HFFc6 (cell line): Measurements from ENCODE around the gene LMF1. TPM values are rescaled to one million over a fixed set of nuclear protein-coding genes. Genes with fewer than 3 reads are reported as not detected.

Experiments
- DNase-seq: peaks from one replicate; pipeline ENCODE4 v3.0.0-alpha.2; 2018
- H3K27ac Mint-ChIP-seq: 2 replicates; pipeline ENCODE4 v1.8.0; 2020; ENCODE audit warnings: mild to moderate bottlenecking, mixed read lengths
- H3K27me3 Mint-ChIP-seq: 2 replicates; pipeline ENCODE4 v1.8.0; 2021; ENCODE audit warnings: mild to moderate bottlenecking, moderate library complexity, mixed read lengths; ENCODE audit not compliant: insufficient read depth
- H3K36me3 Mint-ChIP-seq: 2 replicates; pipeline ENCODE4 v1.8.0; 2021; ENCODE audit warnings: low read depth, mixed read lengths
- H3K4me1 Mint-ChIP-seq: 2 replicates; pipeline ENCODE4 v1.8.0; 2020; ENCODE audit warnings: low read depth, mixed read lengths
- H3K4me3 Mint-ChIP-seq: 2 replicates; pipeline ENCODE4 v1.8.0; 2020; ENCODE audit warnings: mild to moderate bottlenecking, moderate library complexity, mixed read lengths
- H3K9me3 Mint-ChIP-seq: 2 replicates; pipeline ENCODE4 v1.8.0; 2020; ENCODE audit warnings: mild to moderate bottlenecking, mixed read lengths
- total RNA-seq, 6 experiments: library from RNA; stranded (reverse); fragmentation: NEBNext Ultra II Directional; extraction: Animal tissue kit (Norgen Biotek cat#: 25700); gene quantifications; 2 replicates in 1 of 6; 3 replicates in 5 of 6; pipeline ENCODE4 v1.2.3, GENCODE V29; 2021
- TF ChIP-seq, protein P1 (sequence below): fragments of 200-600 bp; sonication (generic); IDR thresholded peaks from 2 replicates; pipeline ENCODE4 v1.5.0; 2021; ENCODE audit warnings: antibody characterized with exemption, mild to moderate bottlenecking

LMF1 gene
- total RNA-seq, 6 experiments from 2014 or later = 10.9 to 19.3 (median 14.2) TPM

DNA sequence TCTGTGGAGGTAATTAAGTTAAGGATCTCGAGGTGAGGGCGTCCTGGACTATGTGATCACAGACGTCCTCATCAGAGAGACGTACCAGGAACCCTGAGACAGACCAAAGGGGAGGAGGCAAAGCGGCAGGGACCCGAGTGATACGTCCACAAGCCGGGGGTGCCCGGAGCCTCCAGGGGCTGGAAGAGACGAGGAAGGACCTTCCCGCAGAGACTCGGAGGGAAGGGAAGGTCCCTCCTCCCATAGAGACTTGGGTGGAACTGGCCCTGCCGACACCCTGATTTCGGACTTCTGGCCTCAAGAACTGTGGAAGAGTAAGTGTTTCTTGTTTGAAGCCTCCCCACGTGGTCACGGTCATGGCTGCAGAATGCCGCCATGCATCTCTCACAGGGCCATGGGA is 30.8 kb downstream of the LMF1 start:
- peaks cover 34% of the 10 kb centered on the region for H3K36me3 Mint-ChIP-seq
- TF ChIP-seq, protein P1, sequence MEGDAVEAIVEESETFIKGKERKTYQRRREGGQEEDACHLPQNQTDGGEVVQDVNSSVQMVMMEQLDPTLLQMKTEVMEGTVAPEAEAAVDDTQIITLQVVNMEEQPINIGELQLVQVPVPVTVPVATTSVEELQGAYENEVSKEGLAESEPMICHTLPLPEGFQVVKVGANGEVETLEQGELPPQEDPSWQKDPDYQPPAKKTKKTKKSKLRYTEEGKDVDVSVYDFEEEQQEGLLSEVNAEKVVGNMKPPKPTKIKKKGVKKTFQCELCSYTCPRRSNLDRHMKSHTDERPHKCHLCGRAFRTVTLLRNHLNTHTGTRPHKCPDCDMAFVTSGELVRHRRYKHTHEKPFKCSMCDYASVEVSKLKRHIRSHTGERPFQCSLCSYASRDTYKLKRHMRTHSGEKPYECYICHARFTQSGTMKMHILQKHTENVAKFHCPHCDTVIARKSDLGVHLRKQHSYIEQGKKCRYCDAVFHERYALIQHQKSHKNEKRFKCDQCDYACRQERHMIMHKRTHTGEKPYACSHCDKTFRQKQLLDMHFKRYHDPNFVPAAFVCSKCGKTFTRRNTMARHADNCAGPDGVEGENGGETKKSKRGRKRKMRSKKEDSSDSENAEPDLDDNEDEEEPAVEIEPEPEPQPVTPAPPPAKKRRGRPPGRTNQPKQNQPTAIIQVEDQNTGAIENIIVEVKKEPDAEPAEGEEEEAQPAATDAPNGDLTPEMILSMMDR = no peak
- H3K27ac Mint-ChIP-seq = no peak overlapping the region
- no peak overlapping the region for H3K4me3 Mint-ChIP-seq
- no peaks in the 10 kb centered on the region for H3K4me1 Mint-ChIP-seq
- DNase-seq = no peak
- H3K9me3 Mint-ChIP-seq = peaks cover 31% of the 10 kb centered on the region
- H3K27me3 Mint-ChIP-seq = peaks cover 4% of the 10 kb centered on the region

DNA sequence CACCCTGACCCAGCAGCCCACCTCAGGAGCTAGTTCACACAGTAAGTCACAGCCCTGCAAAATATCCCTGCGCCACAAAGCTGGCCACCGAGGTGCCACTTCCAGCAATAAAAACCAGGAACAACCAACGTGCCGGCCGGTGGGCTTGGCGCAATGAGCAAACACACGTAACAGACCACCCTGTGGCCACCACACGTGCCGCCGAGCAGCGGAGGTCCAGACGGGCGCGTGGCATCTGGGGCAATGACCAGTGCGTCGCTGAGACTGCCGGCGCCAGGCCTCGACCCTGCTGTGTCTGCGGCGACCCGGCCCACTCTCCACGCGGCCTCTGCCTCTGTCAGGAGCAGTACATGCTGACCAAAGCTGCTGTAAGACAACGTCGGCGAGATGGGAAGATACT is 31.5 kb downstream of the LMF1 start:
- TF ChIP-seq, protein P1 = no peak
- no peak overlapping the region for H3K27ac Mint-ChIP-seq
- H3K4me1 Mint-ChIP-seq = no peaks in the 10 kb centered on the region
- peaks cover 34% of the 10 kb centered on the region for H3K36me3 Mint-ChIP-seq
- H3K4me3 Mint-ChIP-seq = no peak overlapping the region
- peaks cover 4% of the 10 kb centered on the region for H3K27me3 Mint-ChIP-seq
- peaks cover 31% of the 10 kb centered on the region for H3K9me3 Mint-ChIP-seq
- no peak for DNase-seq

DNA sequence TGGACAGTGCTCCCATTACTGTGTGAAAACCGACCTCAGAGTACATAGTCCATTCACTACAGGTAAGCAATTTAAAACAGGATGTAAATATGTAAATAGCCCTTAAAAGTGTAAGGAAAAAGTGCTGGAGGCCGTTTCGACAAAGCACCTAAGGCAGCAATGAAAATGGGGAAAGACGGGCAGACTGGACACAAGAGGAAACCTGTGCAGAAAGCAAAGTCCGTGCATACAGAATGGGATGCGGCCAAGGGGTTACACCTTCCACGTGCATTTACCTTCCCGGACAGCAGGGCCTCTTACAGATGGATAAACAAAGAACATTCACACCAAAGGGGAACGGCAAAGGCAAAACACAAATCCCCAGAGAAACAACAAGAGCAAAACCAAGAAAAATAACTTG is 32.0 kb downstream of the LMF1 start:
- no peak for DNase-seq
- Mint-ChIP-seq H3K27me3 (peaks cover 4% of the 10 kb centered on the region), H3K4me3 (no peak overlapping the region; the same call in 1 of the 2 replicates), H3K9me3 (peaks cover 31% of the 10 kb centered on the region), H3K36me3 (peaks cover 32% of the 10 kb centered on the region), H3K27ac (no peak overlapping the region), H3K4me1 (no peaks in the 10 kb centered on the region)
- TF ChIP-seq, protein P1 = no peak

DNA sequence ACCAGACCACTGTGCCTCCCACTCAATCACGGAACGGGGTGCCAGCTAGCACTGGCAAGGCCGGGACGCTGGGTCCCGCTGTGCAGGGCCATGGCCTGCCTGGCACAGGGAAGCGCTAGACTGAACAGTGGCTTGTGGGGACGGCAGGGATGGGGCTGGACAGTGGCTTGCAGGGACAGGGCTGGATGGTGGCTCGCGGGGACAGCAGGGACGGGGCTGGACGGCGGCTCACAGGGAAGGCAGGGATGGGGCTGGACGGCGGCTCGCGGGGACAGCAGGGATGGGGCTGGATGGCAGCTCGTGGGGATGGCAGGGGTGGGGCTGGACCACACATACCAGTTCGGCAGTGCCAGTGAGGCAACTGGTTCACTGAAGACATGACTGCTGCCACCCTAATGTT is 32.6 kb downstream of the LMF1 start:
- TF ChIP-seq, protein P1 = no peak
- H3K27me3 Mint-ChIP-seq = peaks cover 4% of the 10 kb centered on the region
- no peak overlapping the region for H3K27ac Mint-ChIP-seq
- H3K4me3 Mint-ChIP-seq = no peak overlapping the region
- no peak for DNase-seq
- peaks cover 31% of the 10 kb centered on the region for H3K9me3 Mint-ChIP-seq
- peaks cover 30% of the 10 kb centered on the region for H3K36me3 Mint-ChIP-seq
- no peaks in the 10 kb centered on the region for H3K4me1 Mint-ChIP-seq

DNA sequence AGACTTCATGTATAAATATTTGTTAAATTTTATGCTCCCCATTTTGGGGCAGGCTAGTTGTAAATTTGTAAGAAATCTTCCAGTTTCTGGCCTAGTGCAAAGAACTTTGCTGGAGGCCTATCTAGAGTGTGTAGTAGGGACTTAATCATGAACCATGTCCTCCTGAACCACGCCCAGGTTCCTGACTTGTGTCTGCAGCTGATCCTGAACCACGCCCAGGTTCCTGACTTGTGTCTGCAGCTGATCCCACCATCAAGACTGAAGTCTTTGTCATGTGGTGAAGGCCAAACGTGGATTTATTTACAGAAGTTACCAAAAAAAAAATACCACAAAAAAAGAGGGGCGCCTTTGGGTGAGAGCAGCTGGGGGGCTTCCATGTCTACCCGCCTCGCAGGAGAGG is 33.1 kb downstream of the LMF1 start:
- no peak overlapping the region for H3K4me3 Mint-ChIP-seq
- H3K27ac Mint-ChIP-seq = no peak overlapping the region
- H3K9me3 Mint-ChIP-seq = peaks cover 29% of the 10 kb centered on the region
- H3K4me1 Mint-ChIP-seq = no peaks in the 10 kb centered on the region
- TF ChIP-seq, protein P1 = no peak
- DNase-seq = no peak
- peaks cover 4% of the 10 kb centered on the region for H3K27me3 Mint-ChIP-seq
- H3K36me3 Mint-ChIP-seq = peaks cover 31% of the 10 kb centered on the region

DNA sequence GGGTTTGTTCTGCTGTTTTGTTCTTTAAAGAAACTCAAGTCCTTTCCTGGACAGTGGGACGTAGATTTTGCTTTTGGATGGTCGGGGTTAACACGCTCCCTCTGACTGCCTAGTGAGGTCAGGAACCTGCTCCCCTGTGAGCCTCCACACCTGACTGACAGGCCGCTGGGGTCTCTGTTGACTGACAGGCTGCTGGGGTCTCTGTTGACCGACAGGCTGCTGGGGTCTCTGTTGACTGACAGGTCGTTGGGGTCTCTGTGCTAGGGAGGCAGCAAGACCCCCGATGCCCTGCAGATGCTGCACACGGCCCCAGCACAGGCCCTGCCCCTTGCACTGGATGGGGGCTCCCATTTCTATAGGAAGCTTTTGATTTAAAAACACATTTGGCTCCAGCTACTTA is 33.5 kb downstream of the LMF1 start:
- peaks cover 28% of the 10 kb centered on the region for H3K36me3 Mint-ChIP-seq
- no peaks in the 10 kb centered on the region for H3K4me1 Mint-ChIP-seq

More for the DNA sequence above, 33.5 kb downstream of the LMF1 start:
- Mint-ChIP-seq H3K27ac (no peak overlapping the region), H3K9me3 (peaks cover 25% of the 10 kb centered on the region), H3K27me3 (peaks cover 4% of the 10 kb centered on the region), H3K4me3 (no peak overlapping the region)
- TF ChIP-seq, protein P1 = no peak
- no peak for DNase-seq
